ENCODE data around the gene PAF1. TPM values are rescaled to one million over a fixed set of nuclear protein-coding genes. Genes with fewer than 3 reads are reported as not detected.

The PAF1 gene
- total and polyA plus RNA-seq, 2 of the 13 experiments (the other 11 are each of a cell fraction or from before 2014, with no cell fraction given), result 30.2 to 31.1 TPM

DNA sequence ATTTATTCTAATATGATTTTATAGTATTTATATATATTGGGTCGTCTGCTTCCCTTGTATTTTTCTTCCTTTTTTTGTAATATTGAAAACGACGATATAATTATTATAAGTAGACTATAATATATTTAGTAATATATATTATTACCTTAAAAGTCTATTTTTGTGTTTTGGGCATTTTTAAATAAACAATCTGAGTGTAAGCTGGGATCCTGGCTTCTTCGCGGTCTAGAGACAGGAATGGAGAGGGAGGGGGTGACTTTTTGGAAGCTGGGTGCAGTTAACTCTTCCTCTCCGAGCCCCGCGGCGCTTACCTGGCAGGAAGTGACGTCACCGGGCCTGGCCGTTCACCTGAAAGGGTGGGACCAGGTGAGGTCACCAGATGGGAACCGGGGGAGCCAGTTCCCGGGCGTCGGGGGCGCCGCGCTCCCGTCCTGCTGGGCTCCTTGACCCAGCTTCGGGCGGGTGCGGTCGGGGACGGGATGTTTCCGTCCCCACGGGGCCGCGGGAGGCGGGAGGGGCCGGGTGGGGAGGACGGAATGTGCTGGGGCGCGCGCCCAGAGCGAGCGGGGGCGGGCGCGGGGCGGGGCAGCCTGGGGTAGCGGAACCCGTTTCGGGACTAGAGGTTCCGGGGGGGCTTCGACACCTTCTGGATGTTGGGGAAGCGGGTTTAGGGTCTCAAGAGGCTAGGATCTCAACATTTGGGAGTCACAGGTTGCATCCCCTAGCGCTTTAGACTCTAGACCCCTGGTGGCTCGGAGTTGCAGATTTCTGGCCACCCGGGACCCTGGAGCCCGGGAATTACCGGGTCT lies 18.5 kb upstream of the PAF1 start (continued):
- TF ChIP-seq, protein P1, sequence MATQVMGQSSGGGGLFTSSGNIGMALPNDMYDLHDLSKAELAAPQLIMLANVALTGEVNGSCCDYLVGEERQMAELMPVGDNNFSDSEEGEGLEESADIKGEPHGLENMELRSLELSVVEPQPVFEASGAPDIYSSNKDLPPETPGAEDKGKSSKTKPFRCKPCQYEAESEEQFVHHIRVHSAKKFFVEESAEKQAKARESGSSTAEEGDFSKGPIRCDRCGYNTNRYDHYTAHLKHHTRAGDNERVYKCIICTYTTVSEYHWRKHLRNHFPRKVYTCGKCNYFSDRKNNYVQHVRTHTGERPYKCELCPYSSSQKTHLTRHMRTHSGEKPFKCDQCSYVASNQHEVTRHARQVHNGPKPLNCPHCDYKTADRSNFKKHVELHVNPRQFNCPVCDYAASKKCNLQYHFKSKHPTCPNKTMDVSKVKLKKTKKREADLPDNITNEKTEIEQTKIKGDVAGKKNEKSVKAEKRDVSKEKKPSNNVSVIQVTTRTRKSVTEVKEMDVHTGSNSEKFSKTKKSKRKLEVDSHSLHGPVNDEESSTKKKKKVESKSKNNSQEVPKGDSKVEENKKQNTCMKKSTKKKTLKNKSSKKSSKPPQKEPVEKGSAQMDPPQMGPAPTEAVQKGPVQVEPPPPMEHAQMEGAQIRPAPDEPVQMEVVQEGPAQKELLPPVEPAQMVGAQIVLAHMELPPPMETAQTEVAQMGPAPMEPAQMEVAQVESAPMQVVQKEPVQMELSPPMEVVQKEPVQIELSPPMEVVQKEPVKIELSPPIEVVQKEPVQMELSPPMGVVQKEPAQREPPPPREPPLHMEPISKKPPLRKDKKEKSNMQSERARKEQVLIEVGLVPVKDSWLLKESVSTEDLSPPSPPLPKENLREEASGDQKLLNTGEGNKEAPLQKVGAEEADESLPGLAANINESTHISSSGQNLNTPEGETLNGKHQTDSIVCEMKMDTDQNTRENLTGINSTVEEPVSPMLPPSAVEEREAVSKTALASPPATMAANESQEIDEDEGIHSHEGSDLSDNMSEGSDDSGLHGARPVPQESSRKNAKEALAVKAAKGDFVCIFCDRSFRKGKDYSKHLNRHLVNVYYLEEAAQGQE (IDR thresholded peaks at IDR 0.05; ENCODE audit: borderline replicate concordance in 1 of 2, low read depth in 1 of 2, low read length in 2 of 2), result no peak
- TF ChIP-seq CENPX (CRISPR knock-in tag; IDR thresholded peaks at IDR 0.05) (no peak), MTA1 (CRISPR knock-in tag; IDR thresholded peaks at IDR 0.05; ENCODE audit: borderline replicate concordance) (no peak), NKX3-1 (CRISPR knock-in tag; IDR thresholded peaks at IDR 0.05) (no peak), ZSCAN29 (CRISPR knock-in tag; conservative IDR thresholded peaks at IDR 0.05) (no peak), TRAFD1 (CRISPR knock-in tag; IDR thresholded peaks at IDR 0.05; ENCODE audit: borderline replicate concordance) (no peak), AKNA (CRISPR knock-in tag; IDR thresholded peaks at IDR 0.05; ENCODE audit: borderline replicate concordance) (no peak), RAD51 (IDR thresholded peaks at IDR 0.05; ENCODE audit: borderline replicate concordance) (no peak), ATF7-NPFF (CRISPR knock-in tag; IDR thresholded peaks at IDR 0.05; ENCODE audit: low read depth) (no peak)
- TF ChIP-seq, protein P2, sequence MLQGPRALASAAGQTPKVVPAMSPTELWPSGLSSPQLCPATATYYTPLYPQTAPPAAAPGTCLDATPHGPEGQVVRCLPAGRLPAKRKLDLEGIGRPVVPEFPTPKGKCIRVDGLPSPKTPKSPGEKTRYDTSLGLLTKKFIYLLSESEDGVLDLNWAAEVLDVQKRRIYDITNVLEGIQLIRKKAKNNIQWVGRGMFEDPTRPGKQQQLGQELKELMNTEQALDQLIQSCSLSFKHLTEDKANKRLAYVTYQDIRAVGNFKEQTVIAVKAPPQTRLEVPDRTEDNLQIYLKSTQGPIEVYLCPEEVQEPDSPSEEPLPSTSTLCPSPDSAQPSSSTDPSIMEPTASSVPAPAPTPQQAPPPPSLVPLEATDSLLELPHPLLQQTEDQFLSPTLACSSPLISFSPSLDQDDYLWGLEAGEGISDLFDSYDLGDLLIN (CRISPR knock-in tag; IDR thresholded peaks at IDR 0.05; ENCODE audit: borderline replicate concordance), result no peak
- TF ChIP-seq, protein P3, sequence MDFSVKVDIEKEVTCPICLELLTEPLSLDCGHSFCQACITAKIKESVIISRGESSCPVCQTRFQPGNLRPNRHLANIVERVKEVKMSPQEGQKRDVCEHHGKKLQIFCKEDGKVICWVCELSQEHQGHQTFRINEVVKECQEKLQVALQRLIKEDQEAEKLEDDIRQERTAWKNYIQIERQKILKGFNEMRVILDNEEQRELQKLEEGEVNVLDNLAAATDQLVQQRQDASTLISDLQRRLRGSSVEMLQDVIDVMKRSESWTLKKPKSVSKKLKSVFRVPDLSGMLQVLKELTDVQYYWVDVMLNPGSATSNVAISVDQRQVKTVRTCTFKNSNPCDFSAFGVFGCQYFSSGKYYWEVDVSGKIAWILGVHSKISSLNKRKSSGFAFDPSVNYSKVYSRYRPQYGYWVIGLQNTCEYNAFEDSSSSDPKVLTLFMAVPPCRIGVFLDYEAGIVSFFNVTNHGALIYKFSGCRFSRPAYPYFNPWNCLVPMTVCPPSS (IDR thresholded peaks at IDR 0.05), result no peak

All from HepG2 (cell line).